K562 (cell line): ENCODE measurements around the gene GRAMD2B. TPM values are rescaled to one million over a fixed set of nuclear protein-coding genes. Genes with fewer than 3 reads are reported as not detected.

ENCODE experiments used
- ATAC-seq: fragments of 200-7000 bp; cut with Tn5 transposase; 3 replicates; pipeline ENCODE4 v1.9.1; 2020; ENCODE audit warnings: moderate library complexity
- BruUV-seq: library from RNA; stranded (reverse); fragments of 400-500 nt; replicated peaks from 2 replicates; lab custom pipeline; 2021; lab: Mats Ljungman, UMichigan
- CTCF ChIA-PET: fragments of 300-600 bp; formaldehyde crosslinking; extraction: SDS; loops from one replicate; lab custom pipeline; 2021; ENCODE audit warnings: low intra/inter-chr PET ratio; lab: Yijun Ruan, JAX
- POLR2A ChIA-PET: fragments of 300-600, 350-650 bp; sonication (Branson Sonifier 250); formaldehyde crosslinking; extraction: SDS; loops from one replicate; lab custom pipeline; 2021; ENCODE audit warnings: antibody characterized with exemption, inconsistent platforms; lab: Yijun Ruan, JAX
- DNase-seq, 4 experiments: peaks; one replicate each; pipeline versions ENCODE4 v3.0.0 to v3.0.0-alpha.2; 2011 to 2018; ENCODE audit warnings: low spot score in 3 of 4, mixed read lengths in 3 of 4; ENCODE audit errors: extremely low read depth in 1 of 4
- FAIRE-seq: peaks from 2 replicates; lab custom pipeline; 2011; peaks lifted over from hg19 to GRCh38; lab: Jason Lieb, UNC
- H2AFZ ChIP-seq: 2 replicates; pipeline ENCODE4 v1.6.0; 2011; ENCODE audit warnings: low read depth, low read length, control low read depth, inconsistent platforms
- H3K27ac ChIP-seq: fragments of 200-600 bp; 3 replicates; pipeline ENCODE4 v1.8.0; 2011; ENCODE audit warnings: low read depth, mild to moderate bottlenecking, control low read depth, inconsistent platforms, low read length, moderate library complexity, mixed read lengths; ENCODE audit errors: extremely low read depth
- H3K27me3 ChIP-seq, 2 experiments: fragments of 300-600 bp in 1 of 2; 2 replicates in 1 of 2; 3 replicates in 1 of 2; pipeline versions ENCODE4 v1.6.0 to v1.8.0; 2011; ENCODE audit warnings: inconsistent platforms in 2 of 2, low read length in 2 of 2, mild to moderate bottlenecking in 1 of 2, mixed read lengths in 1 of 2, moderate library complexity in 1 of 2; ENCODE audit not compliant: control insufficient read depth in 2 of 2, insufficient read depth in 2 of 2
- H3K36me3 ChIP-seq: fragments of 300-600 bp; 3 replicates; pipeline ENCODE4 v1.8.0; 2011; ENCODE audit warnings: mild to moderate bottlenecking, low read length, inconsistent platforms; ENCODE audit not compliant: control insufficient read depth, insufficient read depth
- H3K4me1 ChIP-seq, 2 experiments: fragments of 200-600 bp in 1 of 2; replicated peaks in 1 of 2; 2 replicates in 1 of 2; 3 replicates in 1 of 2; pipeline versions ENCODE4 v1.5.1 to v1.8.0; 2011; ENCODE audit warnings: inconsistent platforms in 2 of 2, low read length in 2 of 2, mild to moderate bottlenecking in 1 of 2, mixed read lengths in 1 of 2, moderate library complexity in 1 of 2; ENCODE audit not compliant: control insufficient read depth in 2 of 2, insufficient read depth in 2 of 2
- H3K4me2 ChIP-seq: 2 replicates; pipeline ENCODE4 v1.6.1; 2011; ENCODE audit warnings: low read length, control low read depth, inconsistent platforms, mixed read lengths; ENCODE audit not compliant: insufficient read depth
- H3K4me3 ChIP-seq: fragments of 200-600 bp; sonication (generic), shearing (Covaris generic); 2 replicates; pipeline ENCODE4 v1.5.1; 2016; ENCODE audit warnings: control low read depth, inconsistent platforms
- H3K79me2 ChIP-seq: fragments of 200-600 bp; 3 replicates; pipeline ENCODE4 v1.8.0; 2011; ENCODE audit warnings: low read length, inconsistent platforms; ENCODE audit not compliant: control insufficient read depth, insufficient read depth
- H3K9ac ChIP-seq, 2 experiments: 2 replicates each; pipeline versions ENCODE4 v1.6.0 to v1.6.1; 2011; ENCODE audit warnings: low read depth in 2 of 2, low read length in 2 of 2, control low read depth in 1 of 2, inconsistent platforms in 1 of 2, mild to moderate bottlenecking in 1 of 2, mixed read lengths in 1 of 2; ENCODE audit not compliant: insufficient read depth in 1 of 2
- H3K9me1 ChIP-seq: one replicate; pipeline ENCODE4 v1.6.0; 2011; ENCODE audit warnings: inconsistent platforms, mild to moderate bottlenecking, low read length, moderate library complexity; ENCODE audit not compliant: control insufficient read depth, insufficient read depth
- H3K9me3 ChIP-seq: replicated peaks from 2 replicates; pipeline ENCODE4 v1.5.1; 2011; ENCODE audit warnings: low read depth, low read length, inconsistent platforms; ENCODE audit not compliant: control insufficient read depth, insufficient read depth
- H4K20me1 ChIP-seq: replicated peaks from 2 replicates; pipeline ENCODE4 v1.6.1; 2011; ENCODE audit warnings: low read length, inconsistent platforms, mixed read lengths; ENCODE audit not compliant: control insufficient read depth, insufficient read depth
- ADNP ChIP-seq: fragments of 200-800 bp; sonication (Bioruptor generic); IDR thresholded peaks from 2 replicates; pipeline ENCODE4 v1.6.1; 2016; ENCODE audit warnings: missing genetic modification characterization, missing compliant biosample characterization
- ARID1B ChIP-seq: fragments of 450-650 bp; IDR thresholded peaks from 2 replicates; pipeline ENCODE4 v1.6.1; 2016; ENCODE audit warnings: antibody characterized with exemption, mild to moderate bottlenecking, inconsistent platforms
- CBX3 ChIP-seq, 2 experiments: IDR thresholded peaks; 1 replicate in 1 of 2; 2 replicates in 1 of 2; pipeline ENCODE4 v1.6.1; 2012; ENCODE audit warnings: inconsistent platforms in 2 of 2, low read length in 2 of 2, borderline replicate concordance in 1 of 2, control low read depth in 1 of 2
- EHMT2 ChIP-seq: fragments of 450-650 bp; IDR thresholded peaks from 2 replicates; pipeline ENCODE4 v1.6.1; 2018; ENCODE audit warnings: antibody characterized with exemption
- KDM4B ChIP-seq, 2 experiments: fragments of 450-650 bp in 1 of 2; sonication (generic) in 1 of 2; IDR thresholded peaks; 2 replicates each; pipeline ENCODE4 v1.6.1; 2016 to 2017; ENCODE audit warnings: borderline replicate concordance in 2 of 2, antibody characterized with exemption in 1 of 2, low read depth in 1 of 2, mild to moderate bottlenecking in 1 of 2
- MTF1 ChIP-seq: fragments of 250-450 bp; sonication (Bioruptor Pico); IDR thresholded peaks from 2 replicates; pipeline ENCODE4 v1.9.0; 2021; ENCODE audit warnings: moderate library complexity, mild to moderate bottlenecking, inconsistent platforms, borderline replicate concordance
- NUFIP1 ChIP-seq: fragments of 450-650 bp; IDR thresholded peaks from 2 replicates; pipeline ENCODE4 v1.6.1; 2018; ENCODE audit not compliant: partially characterized antibody
- PHF8 ChIP-seq: fragments of 200-600 bp; sonication (generic); IDR thresholded peaks from 2 replicates; pipeline ENCODE4 v1.6.1; 2012; ENCODE audit warnings: mixed run types, mild to moderate bottlenecking, inconsistent platforms, low read length, moderate library complexity, borderline replicate concordance
- SAFB2 ChIP-seq: fragments of 200-400 bp; formaldehyde crosslinking; IDR thresholded peaks from 2 replicates; pipeline ENCODE4 v1.6.1; 2018; ENCODE audit warnings: borderline replicate concordance, low read length, low read depth, moderate library complexity; ENCODE audit not compliant: severe bottlenecking
- SP2 ChIP-seq: IDR thresholded peaks from 2 replicates; pipeline ENCODE4 v1.6.1; 2011; ENCODE audit warnings: mild to moderate bottlenecking, low read depth, low read length, moderate library complexity; ENCODE audit not compliant: poor library complexity, severe bottlenecking; ENCODE audit errors: extremely low read depth
- ZNF444 ChIP-seq: fragments of 250-450 bp; sonication (Bioruptor Pico); IDR thresholded peaks from 2 replicates; pipeline ENCODE4 v1.4.0; 2020; ENCODE audit warnings: mild to moderate bottlenecking, moderate library complexity
- in situ Hi-C: fragments of 300-500 bp; cut with MboI; formaldehyde crosslinking; loops from 4 replicates; pipeline ENCODE4 v1.15.0; 2018; ENCODE audit warnings: inconsistent platforms, mixed read lengths
- intact Hi-C: fragments of 100-400 bp; cut with micrococcal nuclease; formaldehyde crosslinking; loops from 2 replicates; pipeline ENCODE4 v1.14.2; 2022
- polyA plus RNA-seq, 8 experiments: library from polyadenylated mRNA; depleted of rRNA in 4 of 8; stranded (reverse) in 5 of 8; unstranded in 3 of 8; fragments of >200 nt; fragmentation: Nextera tagmentation in 2 of 8; fragmentation: Illumina TruSeq in 1 of 8; extraction: Ambion mirVana in 2 of 8; extraction: Trizol in 1 of 8; gene quantifications; 2 replicates each; pipeline versions ENCODE4 v1.2.1 to v1.2.3, GENCODE V29; 2011 to 2014; ENCODE audit warnings: inconsistent platforms in 1 of 8, missing spikeins in 1 of 8
- total RNA-seq, 7 experiments: library from RNA; depleted of rRNA in 6 of 7; stranded (reverse); fragments of >200 nt in 6 of 7; fragmentation: Illumina TruSeq in 2 of 7; extraction: Trizol in 2 of 7; gene quantifications; 2 replicates each; pipeline versions ENCODE4 v1.2.1 to v1.2.3, GENCODE V29; 2011 to 2021; ENCODE audit warnings: low replicate concordance in 1 of 7
- TF ChIP-seq, protein P1 (sequence below): IDR thresholded peaks from 3 replicates; pipeline ENCODE4 v1.6.1; 2011; ENCODE audit warnings: borderline replicate concordance, mild to moderate bottlenecking, moderate library complexity; ENCODE audit not compliant: insufficient read length; ENCODE audit errors: extremely low read depth
- TF ChIP-seq, protein P2 (sequence below): fragments of 250-450 bp; sonication (Bioruptor Pico); IDR thresholded peaks from 2 replicates; pipeline ENCODE4 v1.5.0; 2020; ENCODE audit warnings: mild to moderate bottlenecking, borderline replicate concordance
- TF ChIP-seq, protein P3 (sequence below): sonication (generic); formaldehyde crosslinking; IDR thresholded peaks from 2 replicates; pipeline ENCODE4 v1.8.1; 2023; ENCODE audit warnings: mild to moderate bottlenecking, missing genetic modification reagents

The GRAMD2B gene
- total and polyA plus RNA-seq, 9 of the 15 experiments (the other 6 are each of a cell fraction or from before 2014, with no cell fraction given) = 0.32 to 4.2 (median 1.4) TPM

DNA sequence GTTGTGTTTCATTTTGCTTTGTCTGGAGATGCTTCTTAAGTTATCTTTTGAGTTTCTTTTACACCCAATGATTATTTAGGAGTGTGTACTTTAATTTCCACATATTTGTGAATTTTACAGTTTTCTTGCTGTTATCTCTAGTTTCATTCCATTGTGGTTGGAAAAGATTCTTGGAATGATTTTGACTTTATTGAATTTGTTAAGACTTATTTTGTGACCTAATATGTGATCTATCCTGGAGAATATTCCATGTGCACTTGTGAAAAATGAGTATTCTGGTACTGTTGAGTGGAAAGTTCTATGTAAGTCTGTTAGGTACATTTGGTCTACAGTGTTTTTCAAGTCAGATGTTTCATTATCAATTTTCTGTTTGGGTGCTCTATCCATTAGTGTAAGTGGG lies 24.4 kb upstream of the GRAMD2B start:
- FAIRE-seq (no peak), DNase-seq (no peak), ATAC-seq (no peak)
- no peaks in the 10 kb centered on the region for H3K27me3 ChIP-seq
- intact Hi-C loops = no loop called here
- H4K20me1 ChIP-seq = no peaks in the 10 kb centered on the region
- H3K27ac ChIP-seq = no peak overlapping the region
- H2AFZ ChIP-seq = no peak overlapping the region
- BruUV-seq = no TSS peak
- H3K4me1 ChIP-seq = no peaks in the 10 kb centered on the region
- no peak overlapping the region for H3K4me3 ChIP-seq
- CTCF ChIA-PET = no interaction called here
- POLR2A ChIA-PET = no interaction called here
- no peaks in the 10 kb centered on the region for H3K36me3 ChIP-seq
- in situ Hi-C loops = no loop called here
- H3K9ac ChIP-seq = no peak overlapping the region
- H3K9me3 ChIP-seq = peaks cover 3% of the 10 kb centered on the region; the same call in 1 of the 2 replicates
- H3K4me2 ChIP-seq = no peak overlapping the region
- no peaks in the 10 kb centered on the region for H3K79me2 ChIP-seq
- no peaks in the 10 kb centered on the region for H3K9me1 ChIP-seq
- TF ChIP-seq, protein P1, sequence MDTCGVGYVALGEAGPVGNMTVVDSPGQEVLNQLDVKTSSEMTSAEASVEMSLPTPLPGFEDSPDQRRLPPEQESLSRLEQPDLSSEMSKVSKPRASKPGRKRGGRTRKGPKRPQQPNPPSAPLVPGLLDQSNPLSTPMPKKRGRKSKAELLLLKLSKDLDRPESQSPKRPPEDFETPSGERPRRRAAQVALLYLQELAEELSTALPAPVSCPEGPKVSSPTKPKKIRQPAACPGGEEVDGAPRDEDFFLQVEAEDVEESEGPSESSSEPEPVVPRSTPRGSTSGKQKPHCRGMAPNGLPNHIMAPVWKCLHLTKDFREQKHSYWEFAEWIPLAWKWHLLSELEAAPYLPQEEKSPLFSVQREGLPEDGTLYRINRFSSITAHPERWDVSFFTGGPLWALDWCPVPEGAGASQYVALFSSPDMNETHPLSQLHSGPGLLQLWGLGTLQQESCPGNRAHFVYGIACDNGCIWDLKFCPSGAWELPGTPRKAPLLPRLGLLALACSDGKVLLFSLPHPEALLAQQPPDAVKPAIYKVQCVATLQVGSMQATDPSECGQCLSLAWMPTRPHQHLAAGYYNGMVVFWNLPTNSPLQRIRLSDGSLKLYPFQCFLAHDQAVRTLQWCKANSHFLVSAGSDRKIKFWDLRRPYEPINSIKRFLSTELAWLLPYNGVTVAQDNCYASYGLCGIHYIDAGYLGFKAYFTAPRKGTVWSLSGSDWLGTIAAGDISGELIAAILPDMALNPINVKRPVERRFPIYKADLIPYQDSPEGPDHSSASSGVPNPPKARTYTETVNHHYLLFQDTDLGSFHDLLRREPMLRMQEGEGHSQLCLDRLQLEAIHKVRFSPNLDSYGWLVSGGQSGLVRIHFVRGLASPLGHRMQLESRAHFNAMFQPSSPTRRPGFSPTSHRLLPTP = no peak
- TF ChIP-seq NUFIP1 (no peak), ZNF444 (no peak), ADNP (tag) (no peak), ARID1B (no peak), CBX3 (IDR thresholded peaks at IDR 0.05; ENCODE audit: borderline replicate concordance in 1 of 2, low read length in 2 of 2) (no peak), MTF1 (CRISPR knock-in tag) (no peak), KDM4B (IDR thresholded peaks at IDR 0.05; ENCODE audit: borderline replicate concordance in 2 of 2, low read depth in 1 of 2) (no peak), EHMT2 (no peak), PHF8 (no peak), SAFB2 (no peak), SP2 (no peak)
- TF ChIP-seq, protein P2, sequence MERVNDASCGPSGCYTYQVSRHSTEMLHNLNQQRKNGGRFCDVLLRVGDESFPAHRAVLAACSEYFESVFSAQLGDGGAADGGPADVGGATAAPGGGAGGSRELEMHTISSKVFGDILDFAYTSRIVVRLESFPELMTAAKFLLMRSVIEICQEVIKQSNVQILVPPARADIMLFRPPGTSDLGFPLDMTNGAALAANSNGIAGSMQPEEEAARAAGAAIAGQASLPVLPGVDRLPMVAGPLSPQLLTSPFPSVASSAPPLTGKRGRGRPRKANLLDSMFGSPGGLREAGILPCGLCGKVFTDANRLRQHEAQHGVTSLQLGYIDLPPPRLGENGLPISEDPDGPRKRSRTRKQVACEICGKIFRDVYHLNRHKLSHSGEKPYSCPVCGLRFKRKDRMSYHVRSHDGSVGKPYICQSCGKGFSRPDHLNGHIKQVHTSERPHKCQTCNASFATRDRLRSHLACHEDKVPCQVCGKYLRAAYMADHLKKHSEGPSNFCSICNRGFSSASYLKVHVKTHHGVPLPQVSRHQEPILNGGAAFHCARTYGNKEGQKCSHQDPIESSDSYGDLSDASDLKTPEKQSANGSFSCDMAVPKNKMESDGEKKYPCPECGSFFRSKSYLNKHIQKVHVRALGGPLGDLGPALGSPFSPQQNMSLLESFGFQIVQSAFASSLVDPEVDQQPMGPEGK (CRISPR knock-in tag) = no peak
- TF ChIP-seq, protein P3, sequence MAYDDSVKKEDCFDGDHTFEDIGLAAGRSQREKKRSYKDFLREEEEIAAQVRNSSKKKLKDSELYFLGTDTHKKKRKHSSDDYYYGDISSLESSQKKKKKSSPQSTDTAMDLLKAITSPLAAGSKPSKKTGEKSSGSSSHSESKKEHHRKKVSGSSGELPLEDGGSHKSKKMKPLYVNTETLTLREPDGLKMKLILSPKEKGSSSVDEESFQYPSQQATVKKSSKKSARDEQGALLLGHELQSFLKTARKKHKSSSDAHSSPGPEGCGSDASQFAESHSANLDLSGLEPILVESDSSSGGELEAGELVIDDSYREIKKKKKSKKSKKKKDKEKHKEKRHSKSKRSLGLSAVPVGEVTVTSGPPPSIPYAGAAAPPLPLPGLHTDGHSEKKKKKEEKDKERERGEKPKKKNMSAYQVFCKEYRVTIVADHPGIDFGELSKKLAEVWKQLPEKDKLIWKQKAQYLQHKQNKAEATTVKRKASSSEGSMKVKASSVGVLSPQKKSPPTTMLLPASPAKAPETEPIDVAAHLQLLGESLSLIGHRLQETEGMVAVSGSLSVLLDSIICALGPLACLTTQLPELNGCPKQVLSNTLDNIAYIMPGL (CRISPR knock-in tag) = no peak
